ENCODE data around the gene CES3.
A peak's percentile ranks its signal among the peaks of the same experiment; 100 is the strongest.

Gene CES3

GRCh38 chr16:67013823-67014633 is 53.0 kb downstream of the CES3 start:
- no peak for DNase-seq

GRCh38 chr16:67014634-67015312 is 53.7 kb downstream of the CES3 start:
- no peak for DNase-seq

GRCh38 chr16:67015313-67015731 is 54.3 kb downstream of the CES3 start:
- no peak for DNase-seq

- no peak for DNase-seq
Measured at GRCh38 chr16:67016143-67016542, 55.1 kb downstream of the CES3 start.

- DNase-seq: no peak
Measured at GRCh38 chr16:67016681-67017420, 55.8 kb downstream of the CES3 start.

GRCh38 chr16:67017421-67017750 is 56.3 kb downstream of the CES3 start:
- DNase-seq: no peak

GRCh38 chr16:67017810-67018488 is 56.9 kb downstream of the CES3 start:
- peak; percentile 75 for DNase-seq

GRCh38 chr16:67019171-67019570 is 58.1 kb downstream of the CES3 start:
- no peak for DNase-seq

- DNase-seq: no peak
Measured at GRCh38 chr16:67021321-67021720, 60.3 kb downstream of the CES3 start.

- no peak for DNase-seq
Measured at GRCh38 chr16:67022531-67023214, 61.6 kb downstream of the CES3 start.

- no peak for DNase-seq
Measured at GRCh38 chr16:67023689-67024088, 62.6 kb downstream of the CES3 start.

All from NCI-H1105 (cell line).